G401 (cell line): ENCODE results near the gene PPIP5K2. TPM values are rescaled to one million over a fixed set of nuclear protein-coding genes. Genes with fewer than 3 reads are reported as not detected.
"Not testable (repeated sequence)": the region's sequence is repeated elsewhere in the genome, so short reads cannot be mapped to it uniquely, and the experiment has no call there.

ENCODE experiments used
- DNase-seq: peaks from one replicate; pipeline ENCODE4 v3.0.0-alpha.2; 2015; ENCODE audit warnings: low spot score
- in situ Hi-C: cut with HindIII; loops from 2 replicates; pipeline ENCODE4 v1.10.0; 2016; ENCODE audit warnings: low sequenced_read_pairs, mixed read lengths
- total RNA-seq: library from RNA; depleted of rRNA; stranded (reverse); fragments of >200 nt; shearing (Covaris generic); gene quantifications from 2 replicates; pipeline ENCODE4 v1.2.3, GENCODE V29; 2014; rRNA removed

PPIP5K2 gene
- 39.9 and 65.7 TPM in 2 replicates for total RNA-seq

GRCh38 chr5:103119765-103120606, at the start of gene PPIP5K2, which contains the start of gene GIN1:
PPIP5K2 (plus strand) TSS chr5:103120301; CDS start chr5:103129590, 9,289 bp downstream.
GIN1 (minus strand) TSS chr5:103120138; CDS start chr5:103108707, 11,431 bp downstream.
- peak; percentile 99 for DNase-seq
- in situ Hi-C loops: no loop called here

GRCh38 chr5:103073500-103073899, 46.6 kb upstream of the PPIP5K2 start:
- in situ Hi-C loops: not testable (repeated sequence)

GRCh38 chr5:103075442-103075841, 44.7 kb upstream of the PPIP5K2 start:
- in situ Hi-C loops: no loop called here
- no peak for DNase-seq

More at GRCh38 chr5:103073500-103073899, 46.6 kb upstream of the PPIP5K2 start:
- DNase-seq: not testable (repeated sequence)

DNA sequence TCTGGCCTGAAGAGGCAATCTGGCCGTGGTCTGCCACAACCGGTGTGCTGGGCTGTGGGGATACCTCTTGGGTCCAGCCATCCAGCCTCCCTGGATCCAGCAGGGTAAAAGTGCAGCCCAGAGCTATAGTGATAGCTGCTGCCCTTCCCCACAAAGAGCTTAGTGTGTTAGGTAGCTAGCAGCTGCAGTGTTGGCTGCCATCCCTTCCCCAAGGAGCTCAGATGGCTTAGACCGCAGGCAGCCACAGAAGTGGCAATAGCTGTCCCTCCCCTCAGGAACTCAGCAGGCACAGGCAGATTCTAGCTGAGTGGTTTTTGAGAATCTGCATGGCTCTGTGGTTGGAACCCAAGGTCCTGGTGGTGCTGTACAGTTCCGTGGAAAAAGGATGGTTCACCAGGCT, 40.3 kb upstream of the PPIP5K2 start:
- DNase-seq: no peak
- in situ Hi-C loops: no loop called here

DNA sequence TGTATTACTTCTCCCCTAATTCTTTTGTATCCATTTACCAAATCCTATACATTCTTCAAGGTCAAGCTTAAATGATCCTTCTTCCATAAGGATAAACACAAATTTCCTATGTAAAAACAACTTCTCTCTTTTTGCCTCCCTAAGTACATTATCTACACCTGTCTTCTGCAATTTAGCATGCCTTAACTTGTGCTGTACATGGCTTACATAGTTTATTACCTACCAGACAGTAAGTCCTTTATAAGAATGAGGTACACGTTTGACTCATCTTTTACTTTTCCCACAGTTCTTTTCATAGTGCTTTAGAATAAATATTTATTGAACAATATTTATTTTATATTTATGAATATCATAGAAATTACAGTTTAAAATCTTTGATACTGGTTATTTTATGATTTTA, 33.6 kb upstream of the PPIP5K2 start:
- no peak for DNase-seq
- in situ Hi-C loops: no loop called here

- in situ Hi-C loops: no loop called here
- DNase-seq: no peak
Observed at GRCh38 chr5:103089272-103089671, 30.8 kb upstream of the PPIP5K2 start.

DNA sequence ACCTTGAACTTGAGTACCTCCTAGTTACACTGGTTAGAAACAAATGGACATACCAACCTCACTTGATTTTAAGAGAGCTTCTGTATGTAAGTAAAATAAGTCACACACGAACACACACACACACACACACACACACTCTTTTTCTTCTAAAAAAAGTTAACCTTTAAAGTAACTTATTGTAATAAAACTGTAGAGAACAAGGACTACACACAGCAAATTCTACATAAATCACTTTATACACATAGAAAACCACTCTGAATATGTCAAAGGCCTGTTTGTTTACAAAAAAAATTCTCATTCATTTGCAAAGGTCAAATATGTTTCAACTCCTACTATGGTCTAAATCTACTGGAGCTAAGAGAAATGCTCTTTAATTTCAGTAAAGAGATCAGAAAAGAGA, 29.3 kb upstream of the PPIP5K2 start:
- DNase-seq: no peak
- in situ Hi-C loops: no loop called here

- in situ Hi-C loops: no loop called here
- no peak for DNase-seq
Observed at GRCh38 chr5:103092676-103093075, 27.4 kb upstream of the PPIP5K2 start.

DNA sequence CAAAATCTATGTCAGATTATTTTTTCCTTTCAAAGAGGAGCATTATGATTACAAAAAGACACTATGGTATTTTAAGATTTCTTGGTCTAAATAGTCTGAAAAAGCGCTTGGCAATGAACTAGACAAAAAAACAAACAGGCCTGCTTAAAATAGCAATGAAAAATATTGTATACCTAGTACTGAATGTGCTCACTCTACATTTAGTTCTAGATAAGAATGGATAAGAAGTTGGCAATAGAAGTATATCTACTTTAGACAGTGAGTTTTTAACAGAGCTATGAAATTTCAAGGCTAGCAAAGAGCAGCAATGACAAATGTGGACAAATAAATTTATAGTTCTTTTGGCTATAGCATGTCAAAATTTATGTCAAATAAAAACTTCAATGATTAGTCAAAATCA, 26.4 kb upstream of the PPIP5K2 start:
- in situ Hi-C loops: no loop called here
- DNase-seq: no peak

- in situ Hi-C loops: no loop called here
Observed at GRCh38 chr5:103094737-103095136, 25.4 kb upstream of the PPIP5K2 start.

DNA sequence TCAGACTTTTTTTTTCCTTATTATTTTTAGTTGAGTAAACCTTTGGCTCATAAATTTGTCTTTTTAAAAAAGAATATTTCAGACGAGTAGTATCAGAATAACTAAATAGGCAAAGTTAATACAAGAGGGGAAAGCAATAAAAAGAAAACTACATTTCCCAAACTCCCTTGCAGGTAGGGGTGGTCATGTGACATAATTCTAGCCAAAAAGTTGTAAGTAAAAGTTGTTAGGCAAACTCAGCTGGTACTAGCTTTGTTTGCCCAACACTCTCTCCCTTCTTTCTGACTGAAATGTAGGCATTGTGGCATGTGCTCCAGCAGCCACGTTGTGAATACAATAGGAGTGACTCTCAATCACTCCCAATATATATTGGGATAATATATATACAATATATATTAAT, 21.1 kb upstream of the PPIP5K2 start:
- in situ Hi-C loops: no loop called here
- no peak for DNase-seq

More at GRCh38 chr5:103094737-103095136, 25.4 kb upstream of the PPIP5K2 start:
- DNase-seq: no peak

DNA sequence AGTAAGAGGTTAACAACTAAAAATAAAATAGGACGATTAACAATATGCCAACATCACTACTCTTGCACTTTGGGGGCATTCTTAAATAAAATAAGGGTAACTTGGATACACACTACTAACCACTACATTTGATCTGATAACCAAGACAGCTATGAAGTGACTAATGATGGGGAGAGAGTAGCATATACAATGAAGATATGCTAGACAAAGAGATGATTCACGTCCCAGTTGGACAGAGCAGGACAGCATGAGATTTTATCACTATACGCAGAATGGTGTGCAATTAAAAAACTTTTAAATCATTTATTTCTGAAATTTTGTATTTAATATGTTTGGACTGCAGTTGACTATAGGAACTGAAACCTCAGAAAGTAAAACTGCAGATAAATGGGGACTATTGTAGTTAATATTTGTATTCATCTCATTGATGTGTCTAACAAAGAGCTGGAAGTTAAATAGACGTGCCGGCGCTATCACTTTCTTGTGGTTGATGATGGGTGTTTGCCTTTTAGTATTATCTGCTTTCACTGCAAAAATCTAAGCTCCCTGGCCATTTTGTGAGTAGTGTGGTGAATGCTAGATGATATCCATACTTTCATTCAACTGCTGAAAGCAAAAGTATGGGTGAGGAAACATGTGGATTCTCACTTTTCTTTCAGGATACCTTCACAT, 18.9 kb upstream of the PPIP5K2 start:
- DNase-seq: no peak
- in situ Hi-C loops: no loop called here

DNA sequence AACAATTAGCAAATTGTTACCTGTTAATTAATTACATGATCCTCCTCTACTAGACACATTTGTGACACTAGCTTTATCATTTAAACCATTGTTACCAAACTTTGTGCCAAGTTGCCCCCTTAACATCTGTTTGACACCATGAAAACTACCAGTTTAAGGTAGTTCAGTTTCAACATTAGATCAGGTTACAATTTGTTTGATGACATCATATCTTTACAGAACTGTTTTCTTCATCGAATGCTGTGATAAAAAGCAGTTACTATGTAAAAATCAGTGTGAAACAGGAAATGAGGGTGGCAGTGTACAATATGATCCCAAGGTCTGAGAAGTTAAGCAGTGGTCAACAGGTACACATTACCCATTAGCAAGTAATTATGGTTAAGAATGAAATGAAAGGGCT, 17.9 kb upstream of the PPIP5K2 start:
- in situ Hi-C loops: no loop called here

GRCh38 chr5:103108086-103108485, 12.0 kb upstream of the PPIP5K2 start:
- DNase-seq: no peak
- in situ Hi-C loops: no loop called here

More for the DNA sequence above, 17.9 kb upstream of the PPIP5K2 start:
- no peak for DNase-seq

DNA sequence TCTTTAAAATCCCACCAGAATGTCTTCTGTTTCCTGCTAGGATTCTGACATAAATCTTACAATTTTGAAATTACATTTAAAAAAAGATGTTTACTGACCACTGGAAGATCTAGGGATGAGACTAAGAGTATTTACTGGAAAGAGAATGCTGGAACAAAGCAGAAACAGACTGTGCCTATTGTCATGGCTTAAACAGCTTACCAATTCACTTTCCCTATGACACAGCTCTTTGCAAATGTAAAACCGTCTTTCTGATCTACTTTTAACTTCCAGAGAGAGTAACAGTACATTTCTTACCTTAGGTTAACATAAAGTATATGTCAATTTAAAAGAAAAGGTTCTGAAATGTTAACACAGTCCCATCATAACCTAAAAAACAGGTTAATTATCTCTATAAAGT, 10.8 kb upstream of the PPIP5K2 start:
- in situ Hi-C loops: no loop called here

GRCh38 chr5:103110403-103110802, 9.7 kb upstream of the PPIP5K2 start:
- DNase-seq: no peak
- in situ Hi-C loops: no loop called here

More for the DNA sequence above, 10.8 kb upstream of the PPIP5K2 start:
- DNase-seq: no peak

- in situ Hi-C loops: no loop called here
- no peak for DNase-seq
Observed at GRCh38 chr5:103111468-103111867, 8.6 kb upstream of the PPIP5K2 start.

DNA sequence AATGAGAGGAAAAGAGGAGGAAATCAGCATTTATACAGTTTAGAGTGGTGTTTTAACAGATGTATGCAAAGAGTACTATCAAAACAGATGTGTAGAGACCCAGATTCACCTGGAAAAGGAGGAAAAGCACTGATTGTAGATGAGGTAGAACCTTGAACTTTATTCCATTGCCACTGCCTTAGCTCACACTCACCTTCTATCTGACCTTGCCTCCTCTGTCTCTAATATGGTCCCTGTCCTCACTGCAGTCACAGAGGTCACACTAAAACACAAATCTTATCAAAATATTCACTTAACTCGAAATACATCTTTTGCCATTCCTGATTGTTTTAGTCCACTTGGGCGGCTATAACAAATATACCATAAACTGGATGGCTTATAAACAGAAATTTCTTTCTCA, 7.2 kb upstream of the PPIP5K2 start:
- in situ Hi-C loops: no loop called here

GRCh38 chr5:103114440-103114839, 5.7 kb upstream of the PPIP5K2 start:
- in situ Hi-C loops: no loop called here
- DNase-seq: no peak

More for the DNA sequence above, 7.2 kb upstream of the PPIP5K2 start:
- no peak for DNase-seq

- DNase-seq: no peak
- in situ Hi-C loops: no loop called here
Observed at GRCh38 chr5:103117471-103117991, 2.6 kb upstream of the PPIP5K2 start.
